Kidney epithelial cell (primary cell): Measurements from ENCODE around the gene ARFGAP1. TPM values are rescaled to one million over a fixed set of nuclear protein-coding genes. Genes with fewer than 3 reads are reported as not detected.
A peak's percentile ranks its signal among the peaks of the same experiment; 100 is the strongest.

Experiments
- DNase-seq: peaks from one replicate; pipeline ENCODE4 v3.0.0-alpha.2; 2010; ENCODE audit warnings: low read depth
- H3K27me3 ChIP-seq: 2 replicates; pipeline ENCODE4 v1.6.0; 2011; ENCODE audit warnings: low read length; ENCODE audit not compliant: control insufficient read depth, insufficient read depth
- H3K36me3 ChIP-seq: 2 replicates; pipeline ENCODE4 v1.5.1; 2011; ENCODE audit warnings: low read length; ENCODE audit not compliant: control insufficient read depth, insufficient read depth
- H3K4me3 ChIP-seq: 2 replicates; pipeline ENCODE4 v1.5.1; 2011; ENCODE audit warnings: low read depth, mild to moderate bottlenecking, control low read depth, low read length
- total RNA-seq: library from RNA; depleted of rRNA; stranded (reverse); fragments of >200 nt; gene quantifications from 2 replicates; pipeline ENCODE4 v1.2.3, GENCODE V29; 2015
- TF ChIP-seq, protein P1 (sequence below): IDR thresholded peaks from 2 replicates; pipeline ENCODE4 v1.5.1; 2011; ENCODE audit warnings: mild to moderate bottlenecking, moderate library complexity, low read length, control low read depth, inconsistent platforms; ENCODE audit not compliant: insufficient read depth, poor library complexity, severe bottlenecking

The ARFGAP1 gene
- total RNA-seq, 1 donor from 2014 or later, result 109 TPM

DNA sequence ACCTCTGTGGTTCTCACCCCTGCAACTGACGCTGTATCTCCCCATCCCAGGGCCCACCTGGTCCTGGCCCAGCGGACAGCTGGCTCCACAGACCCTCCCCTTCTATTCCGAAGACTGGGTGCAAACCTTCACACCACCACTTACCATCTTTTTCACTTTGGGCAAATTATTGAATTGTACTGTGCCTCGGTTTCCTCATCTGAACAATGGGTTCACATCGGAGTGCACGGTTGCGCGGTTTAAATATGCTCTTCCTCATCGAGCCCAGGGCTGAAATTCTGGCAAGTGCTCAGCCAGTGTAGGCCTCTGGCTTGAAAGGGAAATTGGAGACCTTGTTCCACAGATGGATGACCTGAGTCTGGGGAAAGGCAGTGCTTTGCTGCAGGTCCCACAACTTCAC is 2.9 kb upstream of the ARFGAP1 start:
- H3K36me3 ChIP-seq, result no peaks in the 10 kb centered on the region
- TF ChIP-seq, protein P1, sequence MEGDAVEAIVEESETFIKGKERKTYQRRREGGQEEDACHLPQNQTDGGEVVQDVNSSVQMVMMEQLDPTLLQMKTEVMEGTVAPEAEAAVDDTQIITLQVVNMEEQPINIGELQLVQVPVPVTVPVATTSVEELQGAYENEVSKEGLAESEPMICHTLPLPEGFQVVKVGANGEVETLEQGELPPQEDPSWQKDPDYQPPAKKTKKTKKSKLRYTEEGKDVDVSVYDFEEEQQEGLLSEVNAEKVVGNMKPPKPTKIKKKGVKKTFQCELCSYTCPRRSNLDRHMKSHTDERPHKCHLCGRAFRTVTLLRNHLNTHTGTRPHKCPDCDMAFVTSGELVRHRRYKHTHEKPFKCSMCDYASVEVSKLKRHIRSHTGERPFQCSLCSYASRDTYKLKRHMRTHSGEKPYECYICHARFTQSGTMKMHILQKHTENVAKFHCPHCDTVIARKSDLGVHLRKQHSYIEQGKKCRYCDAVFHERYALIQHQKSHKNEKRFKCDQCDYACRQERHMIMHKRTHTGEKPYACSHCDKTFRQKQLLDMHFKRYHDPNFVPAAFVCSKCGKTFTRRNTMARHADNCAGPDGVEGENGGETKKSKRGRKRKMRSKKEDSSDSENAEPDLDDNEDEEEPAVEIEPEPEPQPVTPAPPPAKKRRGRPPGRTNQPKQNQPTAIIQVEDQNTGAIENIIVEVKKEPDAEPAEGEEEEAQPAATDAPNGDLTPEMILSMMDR, result no peak
- no peaks in the 10 kb centered on the region for H3K27me3 ChIP-seq
- no peak for DNase-seq
- no peak overlapping the region for H3K4me3 ChIP-seq

DNA sequence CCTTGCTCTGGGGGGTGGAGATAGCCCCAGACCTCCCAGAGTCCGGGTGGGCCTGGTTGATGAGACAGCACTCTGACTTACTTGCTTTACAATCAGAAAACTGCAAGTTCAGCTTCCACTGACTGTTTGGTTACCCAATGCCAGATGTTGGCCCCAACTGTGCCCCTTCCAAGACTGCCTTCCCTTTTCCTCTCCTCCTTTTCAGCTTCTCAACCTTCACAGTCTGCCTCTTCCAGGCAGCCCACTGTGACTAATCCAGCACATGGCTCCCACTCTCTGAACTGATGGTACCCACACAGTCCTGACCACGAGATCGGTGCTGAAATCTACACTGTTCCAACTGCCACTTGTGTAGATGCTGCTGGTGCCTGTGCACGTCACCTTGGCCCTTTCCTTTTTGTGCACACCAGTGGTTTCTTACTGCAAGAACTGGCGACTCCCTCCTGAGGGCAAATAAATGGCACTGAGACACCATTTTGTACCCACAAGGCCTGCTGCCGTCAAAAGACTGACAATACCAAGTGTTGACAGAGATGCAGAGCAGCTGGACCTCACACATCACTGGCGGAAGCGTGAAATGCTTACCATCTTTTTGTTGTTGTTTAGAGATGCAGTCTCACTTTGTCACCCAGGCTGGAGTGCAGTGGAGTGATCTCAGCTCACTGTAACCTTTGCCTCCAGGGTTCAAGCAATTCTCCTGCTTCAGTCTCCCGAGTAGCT is 1.8 kb upstream of the ARFGAP1 start:
- Histone ChIP-seq H3K36me3 (no peaks in the 10 kb centered on the region), H3K27me3 (no peaks in the 10 kb centered on the region), H3K4me3 (no peak overlapping the region)
- DNase-seq, result no peak
- TF ChIP-seq, protein P1, result no peak

DNA sequence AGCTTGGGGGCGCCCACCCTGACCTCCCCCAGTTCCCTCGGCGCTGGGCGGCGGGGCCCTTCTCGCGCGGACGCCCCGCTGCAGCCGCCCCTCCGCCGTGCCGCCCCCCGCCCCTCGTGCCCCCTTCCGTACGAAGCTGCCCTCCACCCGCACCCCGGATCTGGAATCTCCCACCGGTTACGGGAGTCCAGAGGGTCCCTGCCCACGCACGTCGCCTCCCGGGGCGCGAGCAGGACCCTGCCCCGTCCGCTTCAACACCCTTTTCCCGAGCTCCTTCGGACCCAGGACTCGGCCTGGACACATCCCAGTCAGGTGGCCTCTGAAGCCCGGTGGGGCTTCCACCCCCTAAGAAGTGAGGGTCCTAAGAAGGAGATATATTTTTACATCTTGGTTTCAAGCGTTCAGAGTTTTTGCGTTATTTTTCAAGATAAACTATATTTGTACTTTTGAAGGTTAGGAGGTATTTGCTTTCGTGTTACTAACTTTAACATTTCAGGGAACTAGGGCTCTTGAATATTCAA is 506 bp downstream of the ARFGAP1 start:
- TF ChIP-seq, protein P1, result no peak
- Histone ChIP-seq H3K36me3 (peaks cover 2% of the 10 kb centered on the region), H3K27me3 (no peaks in the 10 kb centered on the region), H3K4me3 (peak overlapping the region; percentile 77)
- no peak for DNase-seq

DNA sequence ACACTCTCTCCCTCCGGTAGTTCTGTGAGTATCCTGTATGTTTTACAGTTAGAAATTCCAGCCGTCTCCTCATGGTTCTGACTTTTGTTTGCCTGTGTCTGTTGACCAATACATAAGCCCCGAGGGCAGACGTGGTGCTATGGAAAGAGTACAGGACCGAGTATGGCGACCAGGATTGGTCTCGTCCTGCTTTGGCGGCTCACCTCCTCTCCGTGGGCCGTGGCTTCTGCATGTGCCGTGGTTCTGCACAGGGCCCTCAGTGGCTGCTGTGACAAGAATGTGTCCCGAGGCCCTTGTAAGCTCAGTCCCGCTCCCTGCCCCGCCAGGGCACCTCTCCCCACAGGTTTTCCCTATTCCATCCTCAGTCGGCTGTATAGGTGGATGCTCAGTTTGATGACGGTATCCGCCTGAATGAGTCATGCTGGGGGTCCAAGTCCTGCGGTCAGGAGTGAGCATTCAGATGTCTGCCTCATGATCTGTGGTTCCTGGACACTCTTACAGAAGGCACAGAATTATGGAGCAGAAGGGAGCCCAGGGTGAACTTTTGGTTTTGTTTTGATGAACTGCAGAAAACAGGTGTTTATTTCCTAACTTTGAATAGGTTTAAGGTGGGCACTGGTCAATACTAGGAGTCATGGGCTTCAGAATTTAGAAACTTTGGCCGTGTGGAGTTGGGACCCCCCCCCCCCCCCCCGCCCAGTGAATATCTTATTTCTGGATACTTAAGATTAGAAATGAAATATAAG is 1.2 kb downstream of the ARFGAP1 start:
- Histone ChIP-seq H3K4me3 (peak overlapping the region; percentile 77), H3K36me3 (peaks cover 3% of the 10 kb centered on the region), H3K27me3 (no peaks in the 10 kb centered on the region)
- DNase-seq, result peak; percentile 61
- TF ChIP-seq, protein P1, result no peak

DNA sequence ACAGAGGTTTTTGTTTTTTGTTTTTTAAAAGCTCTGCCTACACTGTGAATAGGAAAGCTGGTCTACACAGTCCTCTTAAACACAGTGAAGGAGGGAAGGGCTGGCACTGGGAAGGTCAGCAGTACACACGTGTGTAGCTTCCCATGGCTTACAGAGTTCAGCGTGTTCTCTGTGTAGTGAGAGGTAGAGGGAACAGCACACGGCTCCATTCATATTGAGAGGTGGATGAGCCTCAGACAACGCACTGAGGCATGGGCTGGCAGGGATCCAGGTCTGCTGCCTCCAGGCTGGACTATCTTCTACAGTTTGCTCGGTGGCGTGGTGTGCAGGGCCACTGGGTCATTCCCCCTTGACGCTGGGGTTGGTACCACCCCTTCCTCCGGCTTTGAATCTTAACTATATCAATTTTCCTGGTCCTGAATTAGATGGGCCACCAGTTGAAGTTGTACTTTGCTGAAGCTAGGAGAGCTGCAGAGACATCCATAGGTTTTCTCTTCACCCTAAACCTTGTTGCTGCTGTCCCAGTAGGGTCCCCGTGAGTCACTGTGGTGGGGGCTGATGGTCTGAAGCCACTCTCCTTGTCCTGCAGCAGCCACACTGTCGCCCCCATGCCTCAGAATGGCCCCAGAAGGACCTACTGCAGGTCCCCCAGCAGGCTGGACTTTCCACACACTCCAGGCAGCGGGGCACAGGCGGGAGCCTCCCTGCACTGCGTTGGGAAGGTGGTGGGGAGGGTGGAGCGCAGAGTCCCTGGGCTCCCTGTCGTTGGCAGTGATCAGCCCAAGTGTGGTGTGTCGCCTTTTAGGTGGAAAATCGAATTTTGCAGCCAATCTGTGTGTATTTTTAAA is 2.0 kb downstream of the ARFGAP1 start:
- peaks cover 3% of the 10 kb centered on the region for H3K36me3 ChIP-seq
- TF ChIP-seq, protein P1, result no peak
- no peak overlapping the region for H3K4me3 ChIP-seq
- H3K27me3 ChIP-seq, result no peaks in the 10 kb centered on the region
- DNase-seq, result no peak
